Measurements from ENCODE around the gene PRX. TPM values are rescaled to one million over a fixed set of nuclear protein-coding genes. Genes with fewer than 3 reads are reported as not detected.

Gene PRX
- total RNA-seq, 1 donor = 2.0 TPM

GRCh38 chr19:40383668-40384248, 29.4 kb downstream of the PRX start:
- DNase-seq (ENCODE audit: low read depth) = no peak
- no peak overlapping the region for H3K4me3 ChIP-seq (ENCODE audit: low read depth, low read length)
- TF ChIP-seq CTCF (IDR thresholded peaks at IDR 0.05; ENCODE audit: insufficient read depth, low read length) = no peak

GRCh38 chr19:40381321-40381720, 31.9 kb downstream of the PRX start:
- TF ChIP-seq CTCF (IDR thresholded peaks at IDR 0.05; ENCODE audit: insufficient read depth, low read length) = peak; percentile 8
- no peak for DNase-seq (ENCODE audit: low read depth)
- no peak overlapping the region for H3K4me3 ChIP-seq (ENCODE audit: low read depth, low read length)

DNA sequence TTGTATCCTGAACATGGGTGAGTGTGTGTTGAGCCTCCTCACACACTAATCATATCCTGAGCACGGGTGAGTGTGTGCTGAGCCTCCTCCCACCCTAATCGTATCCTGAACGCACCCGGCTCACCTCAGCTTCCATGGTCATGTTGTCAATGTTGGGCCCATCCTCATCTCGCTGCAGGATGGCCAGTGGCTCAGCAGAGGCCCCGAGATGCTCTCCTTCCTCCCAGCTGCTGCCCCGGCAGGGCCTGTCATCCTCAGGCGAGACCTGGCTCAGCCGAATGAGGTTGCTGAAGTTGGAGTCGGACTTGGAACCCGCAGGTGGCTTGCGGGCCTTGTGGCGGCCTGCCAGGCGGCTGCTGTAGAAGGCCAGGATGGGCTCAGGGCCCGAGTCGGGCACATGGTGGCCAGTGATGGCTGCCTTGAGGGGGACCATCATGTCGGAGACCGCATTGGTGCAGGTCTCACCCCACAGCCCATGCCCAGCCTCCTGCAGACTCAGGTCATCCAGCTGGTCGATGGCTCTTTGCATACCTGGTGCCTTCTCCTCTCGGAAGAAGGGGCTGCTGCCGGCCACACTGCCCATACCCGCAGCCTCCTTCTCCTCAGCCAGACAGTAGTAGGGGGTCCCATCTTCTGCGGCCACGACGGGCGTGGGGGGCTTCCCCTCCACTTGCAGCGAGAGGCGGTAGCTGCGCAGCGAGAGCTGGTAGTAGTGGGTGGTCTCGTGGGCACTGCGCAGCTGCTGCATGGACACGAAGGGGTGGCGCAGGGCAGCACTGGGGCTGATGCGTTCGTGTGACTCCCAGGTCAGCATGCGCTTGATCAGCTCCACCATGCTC, 32.8 kb downstream of the PRX start:
- no peak for TF ChIP-seq CTCF (IDR thresholded peaks at IDR 0.05; ENCODE audit: insufficient read depth, low read length)
- H3K4me3 ChIP-seq (ENCODE audit: low read depth, low read length) = no peak overlapping the region
- no peak for DNase-seq (ENCODE audit: low read depth)

DNA sequence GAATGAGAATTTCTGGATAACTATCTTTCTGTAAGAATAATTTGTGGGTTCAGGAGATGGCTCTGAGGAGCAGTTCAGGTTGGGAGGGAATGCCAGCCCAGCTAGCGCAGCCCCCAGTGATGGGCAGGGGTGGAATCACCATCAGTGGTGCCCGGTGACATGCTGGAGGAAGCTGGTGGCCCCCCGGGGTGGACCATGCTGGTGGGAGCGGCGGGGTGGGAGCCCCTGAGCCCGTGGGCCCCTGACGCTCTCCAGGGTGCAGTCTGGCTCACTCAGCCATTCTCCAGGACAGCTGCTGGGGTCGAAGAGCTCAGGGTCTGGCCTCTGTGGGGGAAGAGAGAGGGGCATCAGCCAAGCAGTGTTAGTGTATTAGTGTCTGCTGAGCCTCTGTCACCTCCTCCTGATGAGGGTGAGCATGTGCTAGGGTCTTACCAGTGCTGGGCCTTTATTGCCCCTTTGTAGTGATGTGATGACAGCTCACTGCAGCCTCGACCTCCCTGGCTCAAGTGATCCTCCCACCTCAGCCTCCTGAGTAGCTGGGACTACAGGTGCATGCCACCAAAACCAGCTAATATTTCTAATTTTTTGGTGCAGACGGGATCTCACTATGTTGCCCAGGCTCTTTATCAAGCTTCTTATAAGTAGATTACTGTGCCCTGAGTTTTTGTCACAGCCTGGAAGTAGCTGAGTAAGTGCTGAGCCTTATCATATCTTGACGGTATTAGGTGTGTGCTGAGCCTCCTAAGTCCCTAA, 33.6 kb downstream of the PRX start:
- no peak overlapping the region for H3K4me3 ChIP-seq (ENCODE audit: low read depth, low read length)
- TF ChIP-seq CTCF (IDR thresholded peaks at IDR 0.05; ENCODE audit: insufficient read depth, low read length) = no peak
- DNase-seq (ENCODE audit: low read depth) = no peak

DNA sequence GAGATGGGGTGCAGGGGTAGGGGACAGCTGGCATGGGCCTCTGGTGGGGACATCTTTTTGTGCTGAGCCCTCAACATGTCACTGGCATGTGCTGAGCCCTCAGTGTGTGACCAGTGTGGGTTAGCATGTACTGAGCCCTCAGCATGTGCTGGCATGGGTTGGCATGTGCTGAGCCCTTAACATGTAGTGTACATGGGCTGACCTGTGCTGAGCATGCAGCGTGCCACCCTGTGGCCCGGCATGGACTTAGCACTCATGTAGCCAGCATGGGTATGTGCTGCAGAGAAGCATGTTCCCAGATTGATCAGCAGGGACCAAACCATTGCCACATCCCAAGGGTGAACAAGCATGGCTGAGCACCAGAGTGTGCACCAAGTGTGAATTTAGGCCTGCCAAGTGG, 34.7 kb downstream of the PRX start:
- H3K4me3 ChIP-seq (ENCODE audit: low read depth, low read length) = no peak overlapping the region
- TF ChIP-seq CTCF (IDR thresholded peaks at IDR 0.05; ENCODE audit: insufficient read depth, low read length) = no peak
- DNase-seq (ENCODE audit: low read depth) = no peak

DNA sequence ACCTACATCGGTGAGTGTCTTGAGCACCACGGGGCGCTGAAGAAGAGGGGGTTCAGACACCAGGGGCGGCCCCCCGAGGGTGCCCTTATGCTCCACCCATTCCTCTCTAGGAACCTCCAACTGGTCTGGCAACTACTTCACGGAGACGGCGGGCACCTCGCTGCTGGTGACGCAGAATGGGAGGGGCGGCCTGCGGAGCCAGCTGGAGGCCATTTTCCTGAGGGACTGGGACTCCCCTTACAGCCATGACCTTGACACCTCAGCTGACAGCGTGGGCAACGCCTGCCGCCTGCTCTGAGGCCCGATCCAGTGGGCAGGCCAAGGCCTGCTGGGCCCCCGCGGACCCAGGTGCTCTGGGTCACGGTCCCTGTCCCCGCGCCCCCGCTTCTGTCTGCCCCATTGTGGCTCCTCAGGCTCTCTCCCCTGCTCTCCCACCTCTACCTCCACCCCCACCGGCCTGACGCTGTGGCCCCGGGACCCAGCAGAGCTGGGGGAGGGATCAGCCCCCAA, 35.2 kb downstream of the PRX start:
- no peak for TF ChIP-seq CTCF (IDR thresholded peaks at IDR 0.05; ENCODE audit: insufficient read depth, low read length)
- H3K4me3 ChIP-seq (ENCODE audit: low read depth, low read length) = no peak overlapping the region
- DNase-seq (ENCODE audit: low read depth) = no peak

Data from fibroblast of the aortic adventitia (primary cell).